GM12891 (cell line): Measurements from ENCODE around the gene SPRN.

ENCODE experiments used
- POLR2A ChIP-seq: IDR thresholded peaks from 2 replicates; pipeline ENCODE4 v1.6.1; 2011; ENCODE audit warnings: low read depth, low read length, control low read depth
- POLR2AphosphoS5 ChIP-seq: IDR thresholded peaks from 2 replicates; pipeline ENCODE4 v1.6.1; 2011; ENCODE audit warnings: low read depth, low read length, control low read depth
- SPI1 ChIP-seq: IDR thresholded peaks from 2 replicates; pipeline ENCODE4 v1.6.1; 2011; ENCODE audit warnings: low read depth, low read length, control low read depth
- TAF1 ChIP-seq: IDR thresholded peaks from 2 replicates; pipeline ENCODE4 v1.6.1; 2011; ENCODE audit warnings: low read depth, low read length, control low read depth

DNA sequence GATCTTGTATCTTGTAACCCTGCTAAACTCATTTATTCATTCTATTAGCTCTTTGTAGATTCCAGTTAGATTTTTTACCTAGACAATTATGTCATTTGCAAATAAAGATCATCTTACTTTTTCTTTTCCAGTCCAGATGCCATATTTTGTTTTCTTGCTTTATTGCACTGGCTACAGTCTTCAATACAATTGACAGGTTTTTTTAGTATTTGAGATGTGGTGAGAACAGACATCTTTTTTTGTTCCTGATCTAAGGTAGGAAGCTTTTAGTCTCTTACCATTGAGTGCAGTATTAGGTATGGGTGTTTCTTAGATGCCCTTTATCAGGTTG lies 12.1 kb downstream of the SPRN start:
- TF ChIP-seq TAF1, result no peak
- TF ChIP-seq POLR2A, result no peak
- no peak for TF ChIP-seq POLR2AphosphoS5
- TF ChIP-seq SPI1, result no peak
